Karpas-422 (cell line): ENCODE results near the gene NFATC3. TPM values are rescaled to one million over a fixed set of nuclear protein-coding genes. Genes with fewer than 3 reads are reported as not detected.
A peak's percentile ranks its signal among the peaks of the same experiment; 100 is the strongest.
"Not testable (repeated sequence)": the region's sequence is repeated elsewhere in the genome, so short reads cannot be mapped to it uniquely, and the experiment has no call there.

Source experiments
- DNase-seq: peaks from one replicate; pipeline ENCODE4 v3.0.0-alpha.2; 2015
- H2AFZ ChIP-seq: fragments of 200-600 bp; sonication (generic); 2 replicates; pipeline ENCODE4 v1.6.1; 2014; ENCODE audit warnings: antibody characterized with exemption, low read length, mixed read lengths
- H3K27ac ChIP-seq: fragments of 200-600 bp; sonication (generic); 2 replicates; pipeline ENCODE4 v1.5.1; 2014; ENCODE audit warnings: mild to moderate bottlenecking, low read length, moderate library complexity
- H3K27me3 ChIP-seq: fragments of 200-600 bp; sonication (generic); 2 replicates; pipeline ENCODE4 v1.6.1; 2014; ENCODE audit warnings: low read length, mixed read lengths
- H3K36me3 ChIP-seq: fragments of 200-600 bp; sonication (generic); 2 replicates; pipeline ENCODE4 v1.6.1; 2014; ENCODE audit warnings: low read length, mixed read lengths; ENCODE audit not compliant: insufficient read depth
- H3K4me1 ChIP-seq: fragments of 200-600 bp; sonication (generic); 2 replicates; pipeline ENCODE4 v1.6.1; 2014; ENCODE audit warnings: mild to moderate bottlenecking, low read length, mixed read lengths
- H3K4me2 ChIP-seq: fragments of 200-600 bp; sonication (generic); 2 replicates; pipeline ENCODE4 v1.6.1; 2014; ENCODE audit warnings: low read length, low read depth, mild to moderate bottlenecking; ENCODE audit not compliant: poor library complexity, severe bottlenecking
- H3K4me3 ChIP-seq: fragments of 200-600 bp; sonication (generic); 2 replicates; pipeline ENCODE4 v1.5.1; 2014; ENCODE audit warnings: mild to moderate bottlenecking, antibody characterized with exemption, low read length, mixed read lengths
- H3K79me2 ChIP-seq: fragments of 200-600 bp; sonication (generic); 2 replicates; pipeline ENCODE4 v1.6.1; 2014; ENCODE audit warnings: mild to moderate bottlenecking, low read length, mixed read lengths
- H3K9ac ChIP-seq: fragments of 200-600 bp; sonication (generic); 2 replicates; pipeline ENCODE4 v1.6.0; 2014; ENCODE audit warnings: low read length
- H3K9me2 ChIP-seq: fragments of 200-600 bp; sonication (generic), shearing (Covaris generic); replicated peaks from 2 replicates; pipeline ENCODE4 v1.6.0; 2014; ENCODE audit warnings: mild to moderate bottlenecking, low read length, moderate library complexity; ENCODE audit not compliant: insufficient read depth
- H3K9me3 ChIP-seq: fragments of 300-700, 200-600 bp; sonication (generic); 2 replicates; pipeline ENCODE4 v1.6.1; 2014; ENCODE audit warnings: low read length, mixed read lengths
- H4K20me1 ChIP-seq: fragments of 200-600 bp; sonication (generic); 2 replicates; pipeline ENCODE4 v1.6.1; 2014; ENCODE audit warnings: mild to moderate bottlenecking, antibody characterized with exemption, low read length, low read depth; ENCODE audit not compliant: insufficient read depth
- total RNA-seq: library from RNA; depleted of rRNA; stranded (reverse); fragments of >200 nt; shearing (Covaris generic); gene quantifications from 2 replicates; pipeline ENCODE4 v1.2.3, GENCODE V29; 2014; ENCODE audit warnings: low replicate concordance

NFATC3 gene
- total RNA-seq, 1 experiment from 2014 or later: 72.3 TPM

- Histone ChIP-seq H4K20me1 (peaks cover 20% of the 10 kb centered on the region), H3K27me3 (no peaks in the 10 kb centered on the region), H3K4me3 (no peak overlapping the region), H3K4me1 (peaks cover 52% of the 10 kb centered on the region), H2AFZ (no peak overlapping the region), H3K36me3 (no peaks in the 10 kb centered on the region), H3K27ac (peak overlapping the region; percentile 32), H3K4me2 (peak overlapping the region; percentile 40), H3K9ac (peak overlapping the region; percentile 10; the same call in 1 of the 2 replicates), H3K9me3 (no peaks in the 10 kb centered on the region), H3K9me2 (no peaks in the 10 kb centered on the region), H3K79me2 (peaks cover 98% of the 10 kb centered on the region)
- no peak for DNase-seq
Measured at GRCh38 chr16:68094614-68094934, 9.4 kb downstream of the NFATC3 start.

GRCh38 chr16:68096491-68096890 is 11.3 kb downstream of the NFATC3 start:
- H3K9me2 ChIP-seq: no peaks in the 10 kb centered on the region
- H3K4me1 ChIP-seq: peaks cover 33% of the 10 kb centered on the region
- no peak for DNase-seq
- H3K27ac ChIP-seq: no peak overlapping the region
- H3K27me3 ChIP-seq: no peaks in the 10 kb centered on the region
- H3K9ac ChIP-seq: no peak overlapping the region
- H3K4me2 ChIP-seq: no peak overlapping the region
- H3K9me3 ChIP-seq: no peaks in the 10 kb centered on the region
- no peak overlapping the region for H2AFZ ChIP-seq
- H4K20me1 ChIP-seq: peaks cover 13% of the 10 kb centered on the region
- H3K79me2 ChIP-seq: peaks cover 98% of the 10 kb centered on the region
- 0 out of 2 replicates have a peak, but pooled peaks cover 4% of the 10 kb centered on the region for H3K36me3 ChIP-seq
- no peak overlapping the region for H3K4me3 ChIP-seq

GRCh38 chr16:68097088-68097487 is 11.9 kb downstream of the NFATC3 start:
- Histone ChIP-seq H4K20me1 (peaks cover 13% of the 10 kb centered on the region), H3K4me1 (peaks cover 28% of the 10 kb centered on the region), H2AFZ (no peak overlapping the region), H3K9me2 (no peaks in the 10 kb centered on the region), H3K79me2 (peaks cover 98% of the 10 kb centered on the region), H3K4me3 (no peak overlapping the region), H3K4me2 (no peak overlapping the region), H3K27ac (no peak overlapping the region), H3K9me3 (no peaks in the 10 kb centered on the region), H3K27me3 (no peaks in the 10 kb centered on the region), H3K9ac (no peak overlapping the region), H3K36me3 (0 out of 2 replicates have a peak, but pooled peaks cover 4% of the 10 kb centered on the region)
- DNase-seq: no peak

GRCh38 chr16:68097895-68098294 is 12.7 kb downstream of the NFATC3 start:
- Histone ChIP-seq H3K4me3 (no peak overlapping the region), H3K9me2 (no peaks in the 10 kb centered on the region), H2AFZ (no peak overlapping the region), H3K9ac (no peak overlapping the region), H3K36me3 (0 out of 2 replicates have a peak, but pooled peaks cover 4% of the 10 kb centered on the region), H3K4me2 (no peak overlapping the region), H3K27ac (no peak overlapping the region), H4K20me1 (peaks cover 10% of the 10 kb centered on the region), H3K27me3 (no peaks in the 10 kb centered on the region), H3K4me1 (peaks cover 28% of the 10 kb centered on the region), H3K9me3 (no peaks in the 10 kb centered on the region), H3K79me2 (peaks cover 98% of the 10 kb centered on the region)
- no peak for DNase-seq

- H3K79me2 ChIP-seq: peaks cover 97% of the 10 kb centered on the region
- peaks cover 13% of the 10 kb centered on the region for H3K9me3 ChIP-seq
- no peaks in the 10 kb centered on the region for H3K27me3 ChIP-seq
- peaks cover 14% of the 10 kb centered on the region for H3K36me3 ChIP-seq
- H4K20me1 ChIP-seq: no peaks in the 10 kb centered on the region
- peaks cover 6% of the 10 kb centered on the region; the same call in 1 of the 2 replicates for H3K4me1 ChIP-seq
- H3K4me2 ChIP-seq: no peak overlapping the region
- H3K9ac ChIP-seq: no peak overlapping the region
- no peak overlapping the region for H3K27ac ChIP-seq
- H3K4me3 ChIP-seq: no peak overlapping the region
- DNase-seq: no peak
- no peak overlapping the region for H2AFZ ChIP-seq
- H3K9me2 ChIP-seq: no peaks in the 10 kb centered on the region
Measured at GRCh38 chr16:68100488-68100887, 15.3 kb downstream of the NFATC3 start.

- H3K4me1 ChIP-seq: peaks cover 6% of the 10 kb centered on the region; the same call in 1 of the 2 replicates
- H2AFZ ChIP-seq: no peak overlapping the region
- no peaks in the 10 kb centered on the region for H3K9me2 ChIP-seq
- no peak overlapping the region for H3K4me3 ChIP-seq
- H3K27me3 ChIP-seq: no peaks in the 10 kb centered on the region
- H3K27ac ChIP-seq: no peak overlapping the region
- H3K9me3 ChIP-seq: peaks cover 16% of the 10 kb centered on the region
- peaks cover 96% of the 10 kb centered on the region for H3K79me2 ChIP-seq
- no peak for DNase-seq
- H3K9ac ChIP-seq: no peak overlapping the region
- H4K20me1 ChIP-seq: no peaks in the 10 kb centered on the region
- no peak overlapping the region for H3K4me2 ChIP-seq
- peaks cover 9% of the 10 kb centered on the region for H3K36me3 ChIP-seq
Measured at GRCh38 chr16:68105611-68106010, 20.4 kb downstream of the NFATC3 start.

- H3K9ac ChIP-seq: not testable (repeated sequence)
Measured at GRCh38 chr16:68107230-68107928, 22.2 kb downstream of the NFATC3 start.

GRCh38 chr16:68109156-68109555 is 24.0 kb downstream of the NFATC3 start:
- not testable (repeated sequence) for H3K9me2 ChIP-seq, H3K36me3 ChIP-seq, H3K9ac ChIP-seq, H3K27ac ChIP-seq, H4K20me1 ChIP-seq, H3K4me2 ChIP-seq, H2AFZ ChIP-seq, DNase-seq, H3K4me3 ChIP-seq, H3K27me3 ChIP-seq, H3K4me1 ChIP-seq
- Histone ChIP-seq H3K79me2 (peaks cover 96% of the 10 kb centered on the region), H3K9me3 (peaks cover 11% of the 10 kb centered on the region)

More at GRCh38 chr16:68107230-68107928, 22.2 kb downstream of the NFATC3 start:
- H3K27me3 ChIP-seq, H3K27ac ChIP-seq, H3K4me3 ChIP-seq, H3K36me3 ChIP-seq, DNase-seq, H3K9me2 ChIP-seq, H4K20me1 ChIP-seq, H3K4me2 ChIP-seq, H3K4me1 ChIP-seq, H2AFZ ChIP-seq: not testable (repeated sequence)
- Histone ChIP-seq H3K79me2 (peaks cover 96% of the 10 kb centered on the region), H3K9me3 (peaks cover 16% of the 10 kb centered on the region)
